Endothelial cell of umbilical vein (primary cell): Measurements from ENCODE around the gene SLC7A11. TPM values are rescaled to one million over a fixed set of nuclear protein-coding genes. Genes with fewer than 3 reads are reported as not detected.

Experiments used
- BruUV-seq: library from RNA; stranded (reverse); fragments of 400-500 nt; replicated peaks from 2 replicates; lab custom pipeline; 2021; lab: Mats Ljungman, UMichigan
- CTCF ChIA-PET: fragments of 300-600, 350-600 bp; sonication (Branson Sonifier 250); formaldehyde crosslinking; loops from one replicate; lab custom pipeline; 2021; ENCODE audit warnings: antibody characterized with exemption, inconsistent platforms; lab: Charles Lee
- POLR2A ChIA-PET: fragments of 300-600, 350-600 bp; sonication (Branson Sonifier 250); formaldehyde crosslinking; loops from one replicate; lab custom pipeline; 2021; ENCODE audit warnings: antibody characterized with exemption, inconsistent platforms; lab: Charles Lee
- DNase-seq: peaks from one replicate; pipeline ENCODE4 v3.0.0-alpha.2; 2011; ENCODE audit warnings: low read depth, low spot score
- FAIRE-seq: peaks from 2 replicates; lab custom pipeline; 2011; peaks lifted over from hg19 to GRCh38; lab: Jason Lieb, UNC
- H2AFZ ChIP-seq: 2 replicates; pipeline ENCODE4 v1.6.0; 2012; ENCODE audit warnings: low read depth, low read length, control low read depth, inconsistent platforms
- H3K27ac ChIP-seq: 2 replicates; pipeline ENCODE4 v1.5.1; 2011; ENCODE audit warnings: low read depth, mild to moderate bottlenecking, control low read depth, low read length, moderate library complexity; ENCODE audit not compliant: insufficient read depth
- H3K27me3 ChIP-seq, 2 experiments: 2 replicates each; pipeline versions ENCODE4 v1.6.0 to v1.6.1; 2011; ENCODE audit warnings: low read length in 2 of 2, mixed read lengths in 1 of 2; ENCODE audit not compliant: control insufficient read depth in 2 of 2, insufficient read depth in 2 of 2
- H3K36me3 ChIP-seq, 2 experiments: 2 replicates in 1 of 2; 3 replicates in 1 of 2; pipeline ENCODE4 v1.5.1; 2011; ENCODE audit warnings: low read length in 2 of 2, mild to moderate bottlenecking in 1 of 2, moderate library complexity in 1 of 2; ENCODE audit not compliant: control insufficient read depth in 2 of 2, insufficient read depth in 2 of 2; ENCODE audit errors: extremely low read depth in 1 of 2
- H3K4me1 ChIP-seq: 3 replicates; pipeline ENCODE4 v1.5.1; 2011; ENCODE audit warnings: mild to moderate bottlenecking, low read length; ENCODE audit not compliant: control insufficient read depth, insufficient read depth; ENCODE audit errors: extremely low read depth
- H3K4me2 ChIP-seq: 2 replicates; pipeline ENCODE4 v1.6.1; 2011; ENCODE audit warnings: low read length, control low read depth, mixed read lengths; ENCODE audit not compliant: insufficient read depth
- H3K4me3 ChIP-seq, 3 experiments: fragments of 200-600 bp in 1 of 3; sonication (generic), shearing (Covaris generic) in 1 of 3; replicated peaks in 1 of 3; 2 replicates each; pipeline ENCODE4 v1.5.1; 2011 to 2016; ENCODE audit warnings: control low read depth in 3 of 3, low read length in 3 of 3, mild to moderate bottlenecking in 2 of 3, inconsistent platforms in 1 of 3, low read depth in 1 of 3, moderate library complexity in 1 of 3; ENCODE audit not compliant: insufficient read depth in 1 of 3
- H3K79me2 ChIP-seq: 2 replicates; pipeline ENCODE4 v1.6.0; 2012; ENCODE audit warnings: low read length, inconsistent platforms; ENCODE audit not compliant: control insufficient read depth, insufficient read depth
- H3K9ac ChIP-seq: replicated peaks from 2 replicates; pipeline ENCODE3; 2011; ENCODE audit warnings: low read length, control low read depth; ENCODE audit not compliant: insufficient read depth; ENCODE audit errors: extremely low read depth
- H3K9me1 ChIP-seq: replicated peaks from 3 replicates; pipeline ENCODE4 v1.6.0; 2011; ENCODE audit warnings: mild to moderate bottlenecking, low read length; ENCODE audit not compliant: control insufficient read depth, insufficient read depth; ENCODE audit errors: extremely low read depth
- H3K9me3 ChIP-seq: replicated peaks from 2 replicates; pipeline ENCODE4 v1.5.1; 2012; ENCODE audit warnings: low read length, inconsistent platforms; ENCODE audit not compliant: control insufficient read depth, insufficient read depth
- H4K20me1 ChIP-seq: replicated peaks from 2 replicates; pipeline ENCODE3; 2011; ENCODE audit warnings: mild to moderate bottlenecking, low read length; ENCODE audit not compliant: control insufficient read depth, insufficient read depth; ENCODE audit errors: extremely low read depth
- EZH2 ChIP-seq: IDR thresholded peaks from 2 replicates; pipeline ENCODE4 v1.6.1; 2012; ENCODE audit warnings: borderline replicate concordance, low read depth, mild to moderate bottlenecking, moderate library complexity, low read length, inconsistent platforms; ENCODE audit not compliant: severe bottlenecking
- FOS ChIP-seq: IDR thresholded peaks from 2 replicates; pipeline ENCODE4 v1.6.1; 2011; ENCODE audit warnings: mild to moderate bottlenecking, low read length, moderate library complexity, borderline replicate concordance; ENCODE audit not compliant: insufficient read depth
- GATA2 ChIP-seq: IDR thresholded peaks from 2 replicates; pipeline ENCODE4 v1.7.0; 2011; ENCODE audit warnings: low read depth, mild to moderate bottlenecking, moderate library complexity, mixed read lengths, low read length; ENCODE audit not compliant: insufficient read length, insufficient read depth
- JUN ChIP-seq: IDR thresholded peaks from 2 replicates; pipeline ENCODE4 v1.6.1; 2011; ENCODE audit warnings: borderline replicate concordance, low read depth; ENCODE audit not compliant: insufficient read length, insufficient read depth
- MYC ChIP-seq: IDR thresholded peaks from one replicate; pipeline ENCODE4 v1.6.1; 2011; ENCODE audit warnings: mild to moderate bottlenecking, low read depth, low read length
- dilution Hi-C: fragments of 300-500 bp; cut with MboI; formaldehyde crosslinking; loops from one replicate; pipeline ENCODE4 v1.15.0; 2019; ENCODE audit warnings: low sequenced_read_pairs; ENCODE audit not compliant: extremely low pct_ligation_motif_present
- intact Hi-C: fragments of 100-400 bp; cut with micrococcal nuclease; formaldehyde crosslinking; loops from one replicate; pipeline ENCODE4 v1.10.0; 2022
- polyA plus RNA-seq, 4 experiments: library from polyadenylated mRNA; depleted of rRNA in 3 of 4; stranded (reverse) in 3 of 4; unstranded in 1 of 4; fragments of >200 nt; gene quantifications; 2 replicates each; pipeline versions ENCODE4 v1.2.1 to v1.2.3, GENCODE V29; 2011 to 2012; ENCODE audit warnings: missing spikeins in 1 of 4
- total RNA-seq: library from RNA; stranded (reverse); gene quantifications from 2 replicates; pipeline ENCODE4 v1.2.3, GENCODE V29; 2021
- TF ChIP-seq, protein P1 (sequence below): IDR thresholded peaks from 2 replicates; pipeline ENCODE4 v1.6.1; 2011; ENCODE audit not compliant: insufficient read depth, insufficient read length

SLC7A11 gene
- total and polyA plus RNA-seq, 2 donors (not counting 3 experiments of a cell fraction or from before 2014, with no cell fraction given), result 28.4 to 82.7 TPM

DNA sequence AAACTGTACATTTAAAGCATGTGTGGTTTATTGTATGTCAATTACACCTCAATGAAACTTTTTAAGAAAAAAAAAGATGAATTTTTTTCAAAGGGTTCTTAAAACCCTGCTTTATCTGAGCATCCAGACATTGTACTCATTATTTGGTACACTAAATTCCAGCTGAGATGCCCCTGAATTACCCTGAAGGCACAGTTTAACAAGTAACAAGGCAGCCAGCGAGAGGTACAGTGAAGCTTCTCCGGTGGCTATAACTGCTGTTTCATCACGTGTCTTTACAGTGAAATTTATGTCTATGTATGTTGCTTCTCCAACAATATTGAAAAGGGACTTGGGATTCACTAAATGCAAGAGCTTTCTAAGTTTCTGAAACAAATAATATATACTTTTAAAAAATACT is 15.8 kb downstream of the SLC7A11 start:
- Histone ChIP-seq H2AFZ (no peak overlapping the region), H3K4me2 (peak overlapping the region; percentile 49), H3K4me3 (no peak overlapping the region), H3K27me3 (no peaks in the 10 kb centered on the region), H3K27ac (peak overlapping the region; percentile 62), H3K9ac (peak overlapping the region; percentile 29), H3K4me1 (peaks cover 72% of the 10 kb centered on the region), H3K79me2 (peaks cover 90% of the 10 kb centered on the region), H3K9me1 (no peaks in the 10 kb centered on the region), H3K9me3 (no peaks in the 10 kb centered on the region), H3K36me3 (peaks cover 0 to 26% of the 10 kb centered on the region in 2 experiments), H4K20me1 (no peaks in the 10 kb centered on the region)
- no TSS peak for BruUV-seq
- intact Hi-C loops (no loop called here), dilution Hi-C loops (no loop called here)
- CTCF ChIA-PET, result interaction anchor here (0.6 to 1.4 kb wide), 3 partner anchors 10 to 296 kb away, joined by 3 to 7 read pairs (median 3); no protein-coding TSS in a partner anchor
- TF ChIP-seq MYC, result no peak
- TF ChIP-seq, protein P1, sequence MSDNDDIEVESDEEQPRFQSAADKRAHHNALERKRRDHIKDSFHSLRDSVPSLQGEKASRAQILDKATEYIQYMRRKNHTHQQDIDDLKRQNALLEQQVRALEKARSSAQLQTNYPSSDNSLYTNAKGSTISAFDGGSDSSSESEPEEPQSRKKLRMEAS, result no peak
- no peak for TF ChIP-seq GATA2
- DNase-seq (peak; percentile 40), FAIRE-seq (no peak)
- POLR2A ChIA-PET, result interaction anchor here (2.1 kb wide), 1 partner anchor 16 kb away, joined by 7 read pairs; the partner anchor contains the start of gene SLC7A11

DNA sequence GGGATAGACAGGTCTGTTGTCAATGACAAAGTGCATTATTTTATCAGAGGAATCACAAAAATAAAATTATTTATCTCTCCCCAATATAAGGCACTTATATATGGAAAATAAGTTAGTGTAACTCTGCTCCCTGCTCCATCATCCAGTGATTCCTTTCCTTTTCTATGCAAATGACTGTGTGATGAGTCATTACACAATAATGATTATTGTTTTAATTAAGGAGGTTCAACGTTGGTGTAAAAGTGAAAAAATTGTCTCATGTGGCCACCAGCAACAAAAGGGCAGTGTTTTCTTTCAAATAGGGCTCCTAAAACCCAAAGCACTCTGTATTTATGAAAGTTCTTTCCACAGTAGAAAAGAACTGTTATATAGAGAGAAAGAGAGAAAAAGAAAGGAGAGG is 16.7 kb downstream of the SLC7A11 start:
- Histone ChIP-seq H3K4me1 (peaks cover 74% of the 10 kb centered on the region), H3K9ac (peak overlapping the region; percentile 29), H3K27ac (peak overlapping the region; percentile 62), H3K4me2 (peak overlapping the region; percentile 49), H3K79me2 (peaks cover 90% of the 10 kb centered on the region), H3K4me3 (no peak overlapping the region), H3K9me3 (no peaks in the 10 kb centered on the region), H3K27me3 (no peaks in the 10 kb centered on the region), H2AFZ (no peak overlapping the region), H3K36me3 (peaks cover 0 to 27% of the 10 kb centered on the region in 2 experiments), H3K9me1 (no peaks in the 10 kb centered on the region), H4K20me1 (no peaks in the 10 kb centered on the region)
- dilution Hi-C loops (no loop called here), intact Hi-C loops (no loop called here)
- POLR2A ChIA-PET, result no interaction called here
- CTCF ChIA-PET, result interaction anchor here (0.9 kb wide), 1 partner anchor 330 kb away, joined by 3 read pairs; no protein-coding TSS in a partner anchor
- TF ChIP-seq MYC (no peak), EZH2 (no peak), JUN (peak; percentile 70), FOS (peak; percentile 49)
- FAIRE-seq (no peak), DNase-seq (peak; percentile 66)
- BruUV-seq, result no TSS peak
